ENCODE results near the gene MACROD1.

MACROD1 gene

GRCh38 chr11:64156235-64157011 lies 9.5 kb downstream of the MACROD1 start:
- DNase-seq (ENCODE audit: low read depth, low spot score): no peak

GRCh38 chr11:64153812-64154211 lies 12.1 kb downstream of the MACROD1 start:
- no peak overlapping the region for H3K27ac ChIP-seq
- DNase-seq (ENCODE audit: low read depth, low spot score): no peak

More at GRCh38 chr11:64156235-64157011, 9.5 kb downstream of the MACROD1 start:
- no peak overlapping the region for H3K27ac ChIP-seq

- DNase-seq (ENCODE audit: low read depth, low spot score): no peak
- no peak overlapping the region for H3K27ac ChIP-seq
These were observed 12.8 kb downstream of the MACROD1 start for GRCh38 chr11:64152841-64153691.

GRCh38 chr11:64151337-64151736 lies 14.6 kb downstream of the MACROD1 start:
- H3K27ac ChIP-seq: no peak overlapping the region
- DNase-seq (ENCODE audit: low read depth, low spot score): no peak

GRCh38 chr11:64150481-64151239 lies 15.3 kb downstream of the MACROD1 start:
- no peak overlapping the region for H3K27ac ChIP-seq
- DNase-seq (ENCODE audit: low read depth, low spot score): no peak

GRCh38 chr11:64150051-64150450 lies 15.9 kb downstream of the MACROD1 start:
- DNase-seq (ENCODE audit: low read depth, low spot score): no peak

GRCh38 chr11:64148917-64149617 lies 16.8 kb downstream of the MACROD1 start:
- no peak overlapping the region for H3K27ac ChIP-seq
- no peak for DNase-seq (ENCODE audit: low read depth, low spot score)

More at GRCh38 chr11:64150051-64150450, 15.9 kb downstream of the MACROD1 start:
- no peak overlapping the region for H3K27ac ChIP-seq

GRCh38 chr11:64148226-64148916 lies 17.5 kb downstream of the MACROD1 start:
- H3K27ac ChIP-seq: no peak overlapping the region

GRCh38 chr11:64146036-64146955 lies 19.6 kb downstream of the MACROD1 start:
- DNase-seq (ENCODE audit: low read depth, low spot score): no peak
- no peak overlapping the region for H3K27ac ChIP-seq

More at GRCh38 chr11:64148226-64148916, 17.5 kb downstream of the MACROD1 start:
- DNase-seq (ENCODE audit: low read depth, low spot score): no peak

GRCh38 chr11:64144587-64145472 lies 21.1 kb downstream of the MACROD1 start:
- no peak for DNase-seq (ENCODE audit: low read depth, low spot score)
- no peak overlapping the region for H3K27ac ChIP-seq

- no peak for DNase-seq (ENCODE audit: low read depth, low spot score)
These were observed 24.7 kb downstream of the MACROD1 start for GRCh38 chr11:64141081-64141783.

GRCh38 chr11:64140082-64140481 lies 25.8 kb downstream of the MACROD1 start:
- no peak for DNase-seq (ENCODE audit: low read depth, low spot score)

More at GRCh38 chr11:64141081-64141783, 24.7 kb downstream of the MACROD1 start:
- no peak overlapping the region for H3K27ac ChIP-seq

GRCh38 chr11:64139049-64139448 lies 26.9 kb downstream of the MACROD1 start:
- no peak for DNase-seq (ENCODE audit: low read depth, low spot score)
- H3K27ac ChIP-seq: no peak overlapping the region

More at GRCh38 chr11:64140082-64140481, 25.8 kb downstream of the MACROD1 start:
- H3K27ac ChIP-seq: no peak overlapping the region

GRCh38 chr11:64138398-64138797 lies 27.5 kb downstream of the MACROD1 start:
- no peak overlapping the region for H3K27ac ChIP-seq
- no peak for DNase-seq (ENCODE audit: low read depth, low spot score)

- DNase-seq (ENCODE audit: low read depth, low spot score): no peak
- no peak overlapping the region for H3K27ac ChIP-seq
These were observed 29.0 kb downstream of the MACROD1 start for GRCh38 chr11:64136765-64137441.

GRCh38 chr11:64135711-64136110 lies 30.2 kb downstream of the MACROD1 start:
- no peak overlapping the region for H3K27ac ChIP-seq
- DNase-seq (ENCODE audit: low read depth, low spot score): no peak
